WTC11 (cell line): ENCODE measurements around the gene SMTN. TPM values are rescaled to one million over a fixed set of nuclear protein-coding genes. Genes with fewer than 3 reads are reported as not detected.
A peak's percentile ranks its signal among the peaks of the same experiment; 100 is the strongest.

ENCODE experiments used
- ATAC-seq: fragments of 200-7000 bp; cut with Tn5 transposase; 2 replicates; pipeline ENCODE4 v1.10.0; 2021; ENCODE audit warnings: mild to moderate bottlenecking, moderate library complexity
- CTCF ChIA-PET: fragments of 300-600 bp; sonication (Branson Sonifier 250); formaldehyde crosslinking; loops from one replicate; lab custom pipeline; 2021; ENCODE audit warnings: antibody characterized with exemption; lab: Charles Lee
- POLR2A ChIA-PET: fragments of 350-600 bp; sonication (Branson Sonifier 250); formaldehyde crosslinking; loops from one replicate; lab custom pipeline; 2021; ENCODE audit warnings: antibody characterized with exemption; lab: Charles Lee
- DNase-seq: peaks from one replicate; pipeline ENCODE4 v3.0.0; 2021; ENCODE audit warnings: low spot score
- H3K27ac Mint-ChIP-seq: 2 replicates; pipeline ENCODE4 v1.8.0; 2021; ENCODE audit warnings: mixed read lengths
- H3K27me3 Mint-ChIP-seq: 2 replicates; pipeline ENCODE4 v1.8.0; 2021; ENCODE audit warnings: low read depth, mild to moderate bottlenecking, moderate library complexity, mixed read lengths
- H3K36me3 Mint-ChIP-seq: 2 replicates; pipeline ENCODE4 v1.8.0; 2021; ENCODE audit warnings: mixed read lengths
- H3K4me1 Mint-ChIP-seq: 2 replicates; pipeline ENCODE4 v1.8.0; 2022; ENCODE audit warnings: mixed read lengths
- H3K4me3 Mint-ChIP-seq: 2 replicates; pipeline ENCODE4 v1.8.0; 2021; ENCODE audit warnings: mild to moderate bottlenecking, moderate library complexity, mixed read lengths
- H3K9me3 Mint-ChIP-seq: 2 replicates; pipeline ENCODE4 v1.8.0; 2021; ENCODE audit warnings: mixed read lengths
- ATF1 ChIP-seq: sonication (generic); formaldehyde crosslinking; IDR thresholded peaks from 2 replicates; pipeline ENCODE4 v1.8.1; 2023; ENCODE audit warnings: mild to moderate bottlenecking, moderate library complexity, missing genetic modification reagents
- CDX4 ChIP-seq: fragments of 250-450 bp; sonication (Bioruptor Pico); IDR thresholded peaks from 2 replicates; pipeline ENCODE4 v1.9.0; 2021; ENCODE audit warnings: moderate library complexity, mild to moderate bottlenecking, inconsistent platforms, borderline replicate concordance
- CREM ChIP-seq: sonication (generic); formaldehyde crosslinking; IDR thresholded peaks from 2 replicates; pipeline ENCODE4 v1.8.1; 2022; ENCODE audit warnings: mild to moderate bottlenecking, missing genetic modification reagents, moderate library complexity
- CTCF ChIP-seq: fragments of 200-600 bp; IDR thresholded peaks from 2 replicates; pipeline ENCODE4 v1.8.0; 2022; ENCODE audit warnings: antibody characterized with exemption
- ERG ChIP-seq: fragments of 250-450 bp; sonication (Bioruptor Pico); IDR thresholded peaks from 2 replicates; pipeline ENCODE4 v1.8.0; 2021; ENCODE audit warnings: mild to moderate bottlenecking
- FOXJ3 ChIP-seq: sonication (generic); formaldehyde crosslinking; IDR thresholded peaks from 2 replicates; pipeline ENCODE4 v1.9.0; 2021; ENCODE audit warnings: missing genetic modification reagents, mild to moderate bottlenecking, borderline replicate concordance
- GRHL2 ChIP-seq: fragments of 250-450 bp; sonication (Bioruptor Pico); IDR thresholded peaks from 2 replicates; pipeline ENCODE4 v1.8.0; 2022; ENCODE audit warnings: mild to moderate bottlenecking, moderate library complexity; ENCODE audit not compliant: insufficient replicate concordance, severe bottlenecking
- HMGA2 ChIP-seq: fragments of 250-450 bp; sonication (Bioruptor Pico); IDR thresholded peaks from 2 replicates; pipeline ENCODE4 v1.4.0; 2021; ENCODE audit warnings: mild to moderate bottlenecking, moderate library complexity
- JUN ChIP-seq: sonication (generic); formaldehyde crosslinking; IDR thresholded peaks from 2 replicates; pipeline ENCODE4 v1.8.0; 2023; ENCODE audit warnings: mild to moderate bottlenecking, missing genetic modification reagents
- NFYB ChIP-seq: sonication (generic); formaldehyde crosslinking; conservative IDR thresholded peaks from 2 replicates; pipeline ENCODE4 v1.8.0; 2022; ENCODE audit warnings: low read depth, missing genetic modification reagents
- NR2C2 ChIP-seq: sonication (generic); formaldehyde crosslinking; IDR thresholded peaks from 2 replicates; pipeline ENCODE4 v1.8.0; 2022; ENCODE audit warnings: mild to moderate bottlenecking, missing genetic modification reagents
- NR3C1 ChIP-seq: sonication (generic); formaldehyde crosslinking; conservative IDR thresholded peaks from 2 replicates; pipeline ENCODE4 v1.8.1; 2023; ENCODE audit warnings: low read depth, mild to moderate bottlenecking, missing genetic modification reagents
- RELA ChIP-seq: sonication (generic); formaldehyde crosslinking; IDR thresholded peaks from 2 replicates; pipeline ENCODE4 v1.8.1; 2022; ENCODE audit warnings: missing genetic modification reagents, mild to moderate bottlenecking, borderline replicate concordance
- SMAD3 ChIP-seq: sonication (generic); formaldehyde crosslinking; IDR thresholded peaks from 2 replicates; pipeline ENCODE4 v1.8.0; 2022; ENCODE audit warnings: missing genetic modification reagents, mild to moderate bottlenecking, borderline replicate concordance
- STAT6 ChIP-seq: sonication (generic); formaldehyde crosslinking; conservative IDR thresholded peaks from 2 replicates; pipeline ENCODE4 v1.8.1; 2023; ENCODE audit warnings: mild to moderate bottlenecking, low read depth, missing genetic modification reagents, moderate library complexity
- TCF7 ChIP-seq: sonication (generic); formaldehyde crosslinking; IDR thresholded peaks from 2 replicates; pipeline ENCODE4 v1.8.0; 2022; ENCODE audit warnings: mild to moderate bottlenecking, low read depth, missing genetic modification reagents, moderate library complexity
- ZNF121 ChIP-seq: sonication (generic); formaldehyde crosslinking; IDR thresholded peaks from 2 replicates; pipeline ENCODE4 v1.8.0; 2023; ENCODE audit warnings: missing genetic modification reagents
- ZNF219 ChIP-seq: sonication (generic); formaldehyde crosslinking; IDR thresholded peaks from 2 replicates; pipeline ENCODE4 v1.8.0; 2023; ENCODE audit warnings: missing genetic modification reagents, mild to moderate bottlenecking, borderline replicate concordance
- ZNF396 ChIP-seq: fragments of 250-450 bp; sonication (Bioruptor Pico); IDR thresholded peaks from 2 replicates; pipeline ENCODE4 v1.8.0; 2021; ENCODE audit warnings: mild to moderate bottlenecking, moderate library complexity, borderline replicate concordance
- total RNA-seq: library from RNA; stranded (reverse); gene quantifications from 3 replicates; pipeline ENCODE4 v1.2.3, GENCODE V29; 2021

The SMTN gene
- total RNA-seq, 1 experiment from 2014 or later: 34.5 TPM

- ATAC-seq (no peak), DNase-seq (no peak)
- peaks cover 11% of the 10 kb centered on the region for H3K4me1 Mint-ChIP-seq
- no peaks in the 10 kb centered on the region for H3K36me3 Mint-ChIP-seq
- TF ChIP-seq CREM (CRISPR knock-in tag) (no peak), RELA (CRISPR knock-in tag) (no peak), SMAD3 (no peak), JUN (CRISPR knock-in tag) (no peak), ERG (CRISPR knock-in tag) (no peak), ZNF396 (CRISPR knock-in tag) (no peak), FOXJ3 (CRISPR knock-in tag) (no peak), NR3C1 (CRISPR knock-in tag) (no peak), NR2C2 (CRISPR knock-in tag) (no peak), HMGA2 (CRISPR knock-in tag) (no peak), ATF1 (CRISPR knock-in tag) (no peak), STAT6 (CRISPR knock-in tag) (no peak), TCF7 (CRISPR knock-in tag) (no peak), NFYB (CRISPR knock-in tag) (no peak), GRHL2 (CRISPR knock-in tag) (no peak), ZNF219 (no peak), CDX4 (no peak)
- CTCF ChIA-PET: interaction anchor here (0.5 to 21.8 kb wide), 19 partner anchors 7 to 198 kb away, joined by 3 to 363 read pairs (median 4); partner anchors contain the start of genes INPP5J, MORC2, PLA2G3 and RNF185
- no peaks in the 10 kb centered on the region for H3K27me3 Mint-ChIP-seq
- no peak overlapping the region for H3K27ac Mint-ChIP-seq
- H3K4me3 Mint-ChIP-seq: no peak overlapping the region
- H3K9me3 Mint-ChIP-seq: no peaks in the 10 kb centered on the region
- POLR2A ChIA-PET: interaction anchor here (1.5 kb wide), 1 partner anchor 120 kb away, joined by 6 read pairs; the partner anchor contains the start of genes MORC2 and TUG1
Measured at GRCh38 chr22:31088233-31088986, 7.3 kb downstream of the SMTN start.

GRCh38 chr22:31089160-31090100 is 8.3 kb downstream of the SMTN start:
- DNase-seq (peak; percentile 60), ATAC-seq (peak; percentile 13)
- Mint-ChIP-seq H3K27ac (no peak overlapping the region), H3K4me1 (peaks cover under 1% of the 10 kb centered on the region), H3K4me3 (no peak overlapping the region), H3K27me3 (no peaks in the 10 kb centered on the region), H3K36me3 (no peaks in the 10 kb centered on the region), H3K9me3 (no peaks in the 10 kb centered on the region)
- ChIA-PET POLR2A (interaction anchor here (0.9 to 1.5 kb wide), 2 partner anchors 10 to 121 kb away, joined by 3 to 6 read pairs; partner anchors contain the start of genes MORC2 and TUG1), CTCF (interaction anchor here (0.6 to 21.8 kb wide), 19 partner anchors 9 to 199 kb away, joined by 3 to 363 read pairs (median 4); partner anchors contain the start of genes INPP5J, MORC2, PLA2G3 and RNF185)
- TF ChIP-seq CTCF (peak; percentile 47; the same call in 1 of the 2 replicates), ZNF121 (CRISPR knock-in tag) (0 out of 2 replicates have a peak, but pooled peaks have one; percentile 13), FOXJ3 (CRISPR knock-in tag) (no peak)
